ENCODE results near the gene GNB1L.

DNA sequence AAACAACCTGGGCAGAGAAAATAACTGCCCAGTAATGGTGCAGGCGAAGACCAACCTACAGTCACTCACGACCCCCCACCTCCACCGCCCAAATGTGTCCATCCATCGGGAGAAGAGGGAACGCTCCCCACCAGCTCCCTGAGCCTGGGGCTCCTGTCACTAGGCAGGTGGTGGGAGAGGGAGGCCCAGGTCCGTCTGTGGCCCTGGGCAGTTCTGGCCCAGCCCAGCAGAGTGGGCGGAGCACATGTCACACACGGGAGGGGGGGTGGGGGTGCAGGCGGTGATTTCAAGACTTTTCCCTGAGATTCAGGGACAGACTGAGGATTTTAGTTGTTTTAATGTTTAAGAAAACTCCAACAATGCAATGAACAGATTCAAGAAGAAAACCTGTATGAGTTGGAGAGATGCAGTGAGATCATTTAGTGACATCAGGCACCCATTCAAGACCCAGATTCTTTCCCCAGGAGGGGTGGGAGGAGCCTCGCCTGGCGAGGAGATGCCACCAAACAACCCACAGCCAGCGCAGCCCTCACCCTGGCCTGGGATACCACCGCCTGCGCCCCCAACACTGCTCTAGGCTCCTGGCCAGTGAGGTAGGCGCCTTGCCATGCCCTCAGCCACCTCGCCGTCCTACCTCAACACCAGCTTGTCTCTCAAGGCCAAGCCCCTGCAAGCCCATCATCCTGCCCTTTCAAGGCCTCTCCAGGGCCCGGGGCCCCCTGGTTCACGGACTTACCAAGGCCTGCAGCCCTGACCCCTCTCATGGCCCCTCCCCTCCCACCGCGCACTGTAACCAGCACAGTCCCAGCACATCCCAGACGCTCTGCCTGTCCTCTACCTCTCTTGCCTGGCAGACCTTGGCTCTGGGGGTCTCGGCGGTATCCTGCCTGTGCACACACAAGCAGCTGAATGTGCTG is 57.3 kb downstream of the GNB1L start:
- TF ChIP-seq GATA2 (IDR thresholded peaks at IDR 0.05; ENCODE audit: low read depth, low read length), result no peak
- TF ChIP-seq GATA3 (IDR thresholded peaks at IDR 0.05; ENCODE audit: low read depth, low read length), result no peak

All from SH-SY5Y (cell line).